Hepatocyte (in vitro differentiated cells): ENCODE data around the gene CELA1.

Source experiments
- EZH2 ChIP-seq: fragments of 200-600 bp; sonication (generic); IDR thresholded peaks from 2 replicates; pipeline ENCODE4 v1.6.1; 2016; ENCODE audit warnings: antibody characterized with exemption, mild to moderate bottlenecking, borderline replicate concordance
- EZH2phosphoT487 ChIP-seq: fragments of 200-600 bp; sonication (generic); IDR thresholded peaks from one replicate; pipeline ENCODE4 v1.6.1; 2018; ENCODE audit warnings: antibody characterized with exemption, mild to moderate bottlenecking, low read depth, moderate library complexity; ENCODE audit not compliant: unreplicated experiment, severe bottlenecking
- TF ChIP-seq, protein P1 (sequence below): fragments of 200-600 bp; sonication (generic); IDR thresholded peaks from 2 replicates; pipeline ENCODE4 v1.5.1; 2016; ENCODE audit warnings: antibody characterized with exemption, mild to moderate bottlenecking; ENCODE audit not compliant: poor library complexity

- TF ChIP-seq, protein P1, sequence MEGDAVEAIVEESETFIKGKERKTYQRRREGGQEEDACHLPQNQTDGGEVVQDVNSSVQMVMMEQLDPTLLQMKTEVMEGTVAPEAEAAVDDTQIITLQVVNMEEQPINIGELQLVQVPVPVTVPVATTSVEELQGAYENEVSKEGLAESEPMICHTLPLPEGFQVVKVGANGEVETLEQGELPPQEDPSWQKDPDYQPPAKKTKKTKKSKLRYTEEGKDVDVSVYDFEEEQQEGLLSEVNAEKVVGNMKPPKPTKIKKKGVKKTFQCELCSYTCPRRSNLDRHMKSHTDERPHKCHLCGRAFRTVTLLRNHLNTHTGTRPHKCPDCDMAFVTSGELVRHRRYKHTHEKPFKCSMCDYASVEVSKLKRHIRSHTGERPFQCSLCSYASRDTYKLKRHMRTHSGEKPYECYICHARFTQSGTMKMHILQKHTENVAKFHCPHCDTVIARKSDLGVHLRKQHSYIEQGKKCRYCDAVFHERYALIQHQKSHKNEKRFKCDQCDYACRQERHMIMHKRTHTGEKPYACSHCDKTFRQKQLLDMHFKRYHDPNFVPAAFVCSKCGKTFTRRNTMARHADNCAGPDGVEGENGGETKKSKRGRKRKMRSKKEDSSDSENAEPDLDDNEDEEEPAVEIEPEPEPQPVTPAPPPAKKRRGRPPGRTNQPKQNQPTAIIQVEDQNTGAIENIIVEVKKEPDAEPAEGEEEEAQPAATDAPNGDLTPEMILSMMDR: no peak
- no peak for TF ChIP-seq EZH2
- no peak for TF ChIP-seq EZH2phosphoT487
Observed at GRCh38 chr12:51360315-51360714, 13.8 kb upstream of the CELA1 start.
